Measurements from ENCODE around the gene GDF7.
A peak's percentile ranks its signal among the peaks of the same experiment; 100 is the strongest.

GRCh38 chr2:20650877-20651730 lies 15.8 kb upstream of the GDF7 start, which contains the start of gene HS1BP3:
- TF ChIP-seq POLR2A (IDR thresholded peaks at IDR 0.05) (peak; percentile 8 to 75), CTCF (IDR thresholded peaks at IDR 0.05) (peak; percentile 94 to 100), POLR2AphosphoS5 (IDR thresholded peaks at IDR 0.05) (peak in 1 of 3 donors; percentile 34)
